Stimulated activated CD8-positive, alpha-beta memory T cell treated with anti-CD3 and anti-CD28 coated beads, Interleukin-4, amount 100 ng/mL, for 1 hour (primary cell): ENCODE data around the gene UNK.
"Not testable (repeated sequence)": the region's sequence is repeated elsewhere in the genome, so short reads cannot be mapped to it uniquely, and the experiment has no call there.

Experiments used
- DNase-seq, 2 donors: peaks; one replicate each; pipeline ENCODE4 v3.0.0-alpha.2; 2020; ENCODE audit warnings: low read depth in 2 of 2, low spot score in 1 of 2

Gene UNK

DNA sequence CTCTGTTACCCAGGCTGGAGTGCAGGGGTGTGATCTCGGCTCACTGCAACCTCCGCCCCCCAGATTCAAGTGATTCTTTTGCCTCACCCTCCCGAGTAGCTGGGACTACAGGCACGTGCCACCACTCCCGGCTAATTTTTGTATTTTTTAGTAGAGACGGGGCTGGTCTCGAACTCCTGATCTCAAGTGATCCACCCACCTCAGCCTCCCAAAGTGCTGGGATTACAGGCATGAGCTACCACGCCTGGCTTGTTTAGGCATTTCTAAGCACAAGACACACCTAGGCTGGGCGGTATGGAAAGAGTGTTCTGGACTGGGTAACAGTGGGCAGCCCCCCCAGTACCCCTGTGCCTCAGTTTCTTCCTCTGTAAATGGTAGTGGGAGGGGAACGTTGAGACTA lies 85.6 kb downstream of the UNK start:
- not testable (repeated sequence) for DNase-seq

DNA sequence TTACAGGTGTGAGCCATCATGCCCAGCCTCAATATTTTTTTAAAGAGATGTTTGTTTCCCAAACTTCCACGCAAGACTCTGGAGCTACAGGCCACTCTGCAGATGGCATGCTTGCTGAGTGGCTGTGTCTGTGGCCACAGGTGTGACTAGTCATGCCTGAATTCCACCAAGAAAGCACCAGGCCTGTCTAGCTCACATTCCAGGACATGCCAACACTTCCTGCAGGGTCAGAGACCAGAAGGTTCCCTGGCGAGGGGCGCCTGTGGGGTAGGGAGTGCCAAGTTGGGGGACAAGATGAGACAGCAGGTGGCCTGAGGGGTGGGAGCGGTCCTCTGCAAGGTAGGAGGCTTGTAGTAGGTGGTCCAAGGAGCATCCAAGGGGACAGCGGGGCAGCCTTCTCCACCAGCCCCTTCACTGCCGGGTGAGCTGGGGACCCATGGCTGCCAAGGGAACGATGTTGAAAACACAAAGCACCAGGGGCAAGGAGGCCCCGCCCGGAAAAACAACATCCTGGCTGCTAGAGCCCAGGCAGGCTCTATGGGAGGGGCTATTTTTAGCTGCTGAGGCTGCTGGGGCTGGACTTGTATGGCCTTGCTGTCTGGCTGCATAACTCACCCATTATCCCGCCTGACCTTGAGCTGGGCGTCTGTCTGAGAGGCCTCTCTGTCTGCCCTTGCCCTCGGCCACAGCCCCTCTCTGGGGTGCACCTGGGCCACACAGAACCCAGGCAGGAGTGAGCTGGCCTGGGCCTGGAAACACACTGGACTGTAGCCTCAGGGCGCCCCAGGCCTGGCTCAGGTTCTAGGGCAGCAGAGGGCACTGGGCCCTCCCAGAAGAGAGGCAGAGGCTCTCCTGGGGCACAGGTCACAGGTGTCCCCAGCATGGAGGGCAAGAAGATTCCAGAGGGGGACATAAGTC lies 88.1 kb downstream of the UNK start:
- peak in 1 of 2 donors; percentile 39 for DNase-seq

DNA sequence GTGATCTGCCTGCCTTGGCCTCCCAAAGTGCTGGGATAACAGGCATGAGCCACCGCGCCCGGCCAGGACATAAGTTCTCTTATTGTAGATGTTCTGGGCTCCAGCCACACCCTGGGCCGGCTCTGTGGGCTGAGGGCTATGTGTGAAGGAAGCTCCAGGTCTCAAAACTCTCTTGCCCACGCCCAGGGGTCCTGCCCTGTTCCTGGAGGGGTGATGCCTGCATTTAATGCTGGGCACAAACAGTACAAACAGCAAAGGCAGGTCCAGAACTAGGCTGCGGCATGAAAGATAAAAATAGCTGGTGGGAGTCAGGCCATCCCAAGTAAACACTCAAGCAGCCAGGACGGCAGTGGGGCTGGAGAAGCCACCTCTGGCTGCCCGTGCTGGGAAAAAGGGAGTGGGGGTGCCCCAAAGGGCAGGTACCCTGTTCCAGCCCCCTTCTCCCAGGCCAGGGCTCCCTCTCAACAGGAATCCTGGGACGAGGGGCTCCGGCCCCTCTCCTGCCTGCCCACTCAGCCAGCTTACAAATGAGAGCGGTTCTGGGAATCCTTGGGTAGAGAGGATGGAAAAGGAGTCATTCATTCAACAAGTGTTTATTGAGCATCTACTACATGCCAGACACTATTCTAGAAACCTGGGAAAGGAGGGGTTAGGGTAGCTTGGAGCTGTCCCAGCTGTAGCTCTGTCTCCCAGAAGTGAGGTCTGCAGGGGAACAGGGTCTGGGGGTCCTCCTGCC lies 89.1 kb downstream of the UNK start:
- no peak for DNase-seq

- DNase-seq = no peak
Measured at GRCh38 chr17:75874323-75875181, 89.9 kb downstream of the UNK start.
